Fibroblast of mammary gland (primary cell): ENCODE measurements around the gene RAVER1.

Source experiments
- DNase-seq: peaks from one replicate; pipeline ENCODE4 v3.0.0-alpha.2; 2010; ENCODE audit warnings: low read depth
- H3K4me3 ChIP-seq: 2 replicates; pipeline ENCODE4 v1.5.1; 2011; ENCODE audit warnings: low read depth, mild to moderate bottlenecking, low read length, moderate library complexity; ENCODE audit not compliant: control insufficient read depth
- CTCF ChIP-seq: conservative IDR thresholded peaks from 2 replicates; pipeline ENCODE4 v1.5.1; 2011; ENCODE audit warnings: low read depth, low read length, inconsistent platforms; ENCODE audit not compliant: control insufficient read depth, insufficient read depth

Gene RAVER1

GRCh38 chr19:10356431-10356830 lies 23.1 kb upstream of the RAVER1 start:
- no peak for TF ChIP-seq CTCF
- no peak for DNase-seq

DNA sequence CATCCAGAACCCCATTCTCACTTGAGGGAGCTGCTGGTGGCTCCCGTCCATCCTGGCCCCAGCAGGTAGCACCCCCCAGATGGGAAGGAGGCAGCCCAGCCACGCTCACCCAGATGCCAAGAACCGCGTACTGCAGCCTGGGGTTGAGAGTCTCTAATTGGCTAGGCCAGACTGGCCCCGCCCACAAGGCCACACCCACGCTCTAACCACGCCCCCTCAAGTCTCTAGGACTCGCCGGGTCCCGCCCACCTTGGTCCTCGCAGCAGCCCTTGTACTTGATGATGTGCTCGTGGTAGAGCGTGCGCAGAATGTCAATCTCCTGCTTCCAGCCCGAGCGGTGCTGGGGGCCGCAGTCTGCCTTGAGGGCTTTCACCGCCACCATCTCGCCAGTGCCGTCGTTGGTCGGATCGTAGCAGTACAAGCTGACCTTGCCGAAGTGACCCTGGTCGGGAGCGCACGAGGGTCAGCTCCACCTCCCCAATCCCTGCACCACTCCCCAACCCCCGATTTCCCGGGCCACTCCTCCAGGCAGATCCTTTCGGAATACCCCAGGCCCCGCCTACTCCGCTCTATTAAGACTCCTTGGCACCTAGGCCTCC lies 20.6 kb upstream of the RAVER1 start:
- TF ChIP-seq CTCF, result no peak
- peak; percentile 41 for DNase-seq
- H3K4me3 ChIP-seq, result no peak overlapping the region

More at GRCh38 chr19:10356431-10356830, 23.1 kb upstream of the RAVER1 start:
- H3K4me3 ChIP-seq, result no peak overlapping the region

DNA sequence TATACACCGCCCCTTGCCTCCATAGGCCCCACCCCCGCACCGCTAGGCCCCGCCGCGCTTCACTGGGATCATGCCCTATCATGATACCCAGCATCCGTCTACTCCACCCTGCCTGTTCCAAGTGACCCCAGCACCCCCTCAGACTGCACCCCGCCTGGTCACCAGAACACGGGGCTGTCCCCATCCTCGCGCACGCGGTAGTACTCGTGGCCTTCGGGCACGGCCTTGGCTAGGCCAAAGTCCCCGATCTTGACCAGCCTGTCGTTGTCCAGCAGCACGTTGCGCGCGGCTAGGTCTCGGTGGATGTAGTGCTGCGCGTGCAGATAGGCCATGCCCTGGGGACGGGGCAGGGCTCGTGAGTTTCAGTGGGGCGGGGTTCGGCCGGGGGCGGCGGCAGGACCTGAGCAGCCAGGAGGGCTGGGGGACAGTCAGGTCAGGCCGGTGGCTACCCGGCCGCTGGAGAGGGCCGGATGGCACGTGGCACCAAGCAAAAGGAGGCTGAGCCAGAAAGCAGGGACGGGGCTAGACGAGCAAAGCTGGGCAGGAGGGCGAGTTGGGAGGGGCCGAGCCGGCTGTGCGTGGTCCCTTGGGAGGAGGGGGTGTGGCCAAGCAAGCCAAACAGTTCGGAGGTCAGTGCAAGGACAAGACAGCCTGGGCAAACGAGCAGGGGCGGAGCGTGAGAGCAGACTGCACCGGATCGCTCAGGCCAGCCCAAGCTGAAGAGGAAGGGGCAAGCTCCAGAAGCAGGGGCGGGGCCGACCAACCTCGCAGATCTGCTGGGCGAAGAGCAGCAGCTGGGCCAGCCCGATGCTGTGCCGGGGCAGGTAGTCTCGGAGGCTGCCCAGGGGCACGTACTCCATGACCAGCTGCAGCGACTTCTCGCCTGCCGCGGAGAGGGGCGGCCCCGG lies 19.7 kb upstream of the RAVER1 start:
- no peak overlapping the region for H3K4me3 ChIP-seq
- peak; percentile 40 for DNase-seq
- TF ChIP-seq CTCF, result no peak

DNA sequence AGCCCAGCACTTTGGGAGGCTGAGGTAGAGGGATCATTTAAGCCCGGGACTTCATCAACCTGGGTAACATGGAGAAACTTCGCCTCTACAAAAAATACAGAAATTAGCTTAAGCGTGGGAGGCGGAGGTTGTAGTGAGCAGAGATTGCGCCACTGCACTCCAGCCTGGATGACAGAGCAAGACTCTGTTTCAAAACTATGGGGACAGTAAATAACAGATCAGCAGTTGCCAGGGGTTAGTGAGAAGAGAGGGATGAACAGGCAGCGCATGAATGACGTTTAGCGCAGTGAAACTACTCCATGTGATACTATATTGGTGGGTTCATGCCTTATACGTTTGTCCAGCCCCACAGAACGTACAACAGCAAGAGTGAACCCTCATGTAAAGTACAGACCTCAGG lies 13.2 kb upstream of the RAVER1 start:
- no peak overlapping the region for H3K4me3 ChIP-seq
- TF ChIP-seq CTCF, result no peak
- DNase-seq, result peak; percentile 76

DNA sequence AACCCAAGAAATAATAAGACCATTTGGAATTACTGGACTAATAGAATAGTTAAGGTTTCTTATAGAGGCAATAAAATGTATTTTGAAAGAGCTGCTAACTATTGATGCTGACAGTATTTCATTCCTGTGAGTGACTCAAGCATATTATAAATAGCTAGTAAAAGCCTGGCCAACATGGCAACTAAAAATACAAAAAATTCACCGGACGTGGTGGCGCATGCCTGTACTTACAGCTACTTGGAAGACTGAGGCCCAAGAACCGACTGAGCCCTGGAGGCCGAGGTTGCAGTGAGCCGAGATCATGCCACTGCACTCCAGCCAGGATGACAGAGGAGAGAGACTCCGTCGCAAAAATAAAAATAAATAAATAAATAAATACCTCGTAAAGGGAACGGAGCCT lies 11.5 kb upstream of the RAVER1 start:
- no peak overlapping the region for H3K4me3 ChIP-seq
- no peak for DNase-seq
- no peak for TF ChIP-seq CTCF

DNA sequence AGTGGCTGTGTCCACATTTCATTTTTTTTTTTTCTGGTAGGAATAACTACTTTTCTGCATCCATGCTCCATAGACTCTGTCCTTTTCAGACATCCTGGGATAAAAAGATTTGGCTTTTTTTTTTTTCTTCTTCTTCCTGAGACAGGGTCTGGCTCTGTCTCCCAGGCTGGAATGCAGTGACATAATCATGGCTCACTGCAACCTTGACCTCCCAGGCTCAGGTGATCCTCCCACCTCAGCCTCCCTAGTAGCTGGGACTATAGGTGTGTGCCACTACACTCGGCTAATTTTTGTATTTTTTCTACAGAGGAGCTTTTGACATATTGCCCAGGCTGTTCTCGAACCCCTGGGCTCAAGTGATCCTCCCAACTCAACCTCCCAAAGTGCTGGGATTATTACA lies 10.2 kb upstream of the RAVER1 start:
- TF ChIP-seq CTCF, result no peak
- H3K4me3 ChIP-seq, result no peak overlapping the region
- DNase-seq, result no peak

DNA sequence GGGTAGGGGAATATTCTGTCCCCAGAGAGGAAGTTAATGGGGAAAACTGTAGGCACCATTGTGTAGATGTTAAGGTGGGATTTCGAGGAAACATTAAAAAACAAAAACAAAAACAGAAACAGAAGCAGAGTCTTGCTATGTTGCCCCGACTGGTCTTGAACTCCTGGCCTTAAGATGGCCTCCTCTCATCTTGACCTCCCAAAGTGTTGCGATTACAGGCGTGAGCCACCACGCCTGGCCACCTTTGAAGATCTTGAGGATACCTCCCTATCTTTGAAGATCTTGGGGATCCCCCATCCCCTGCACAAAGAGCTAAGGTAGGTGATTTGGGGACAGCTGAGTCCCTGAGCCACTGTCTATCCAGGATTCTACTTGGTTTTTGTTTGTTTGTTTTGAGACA lies 6.6 kb upstream of the RAVER1 start:
- DNase-seq, result no peak
- no peak for TF ChIP-seq CTCF
- H3K4me3 ChIP-seq, result no peak overlapping the region
